K562 (cell line): ENCODE measurements around the gene ATE1. TPM values are rescaled to one million over a fixed set of nuclear protein-coding genes. Genes with fewer than 3 reads are reported as not detected.

Experiments
- ATF1 ChIP-seq, 2 experiments: fragments of 450-650 bp in 1 of 2; IDR thresholded peaks; 2 replicates each; pipeline ENCODE4 v1.6.1; 2016; ENCODE audit warnings: missing compliant biosample characterization in 1 of 2, missing genetic modification characterization in 1 of 2
- ELF1 ChIP-seq: fragments of 200-800 bp; sonication (Bioruptor generic); IDR thresholded peaks from 2 replicates; pipeline ENCODE4 v1.6.1; 2016; ENCODE audit warnings: missing genetic modification characterization, missing compliant biosample characterization
- HMGN3 ChIP-seq: IDR thresholded peaks from 2 replicates; pipeline ENCODE4 v1.6.1; 2011; ENCODE audit warnings: borderline replicate concordance, low read depth, mild to moderate bottlenecking, mixed read lengths, low read length; ENCODE audit not compliant: insufficient read length; ENCODE audit errors: extremely low read depth
- MGA ChIP-seq: fragments of 450-650 bp; IDR thresholded peaks from 2 replicates; pipeline ENCODE4 v1.6.1; 2016; ENCODE audit warnings: mild to moderate bottlenecking, moderate library complexity
- POLR2AphosphoS5 ChIP-seq: IDR thresholded peaks from 2 replicates; pipeline ENCODE4 v1.6.1; 2011; ENCODE audit warnings: mild to moderate bottlenecking, low read depth, low read length, moderate library complexity; ENCODE audit not compliant: control insufficient read depth, insufficient read depth
- SAP30 ChIP-seq: fragments of 200-600 bp; sonication (generic); IDR thresholded peaks from 2 replicates; pipeline ENCODE4 v1.6.1; 2012; ENCODE audit warnings: borderline replicate concordance, low read depth, mild to moderate bottlenecking, moderate library complexity, low read length, control low read depth, inconsistent platforms; ENCODE audit not compliant: insufficient read depth, poor library complexity, severe bottlenecking
- TAF1 ChIP-seq: IDR thresholded peaks from 2 replicates; pipeline ENCODE4 v1.6.1; 2011; ENCODE audit warnings: mild to moderate bottlenecking, low read length, moderate library complexity; ENCODE audit not compliant: insufficient read depth, control insufficient read depth, severe bottlenecking; ENCODE audit errors: extremely low read depth
- TEAD4 ChIP-seq, 2 experiments: sonication (generic) in 1 of 2; formaldehyde crosslinking in 1 of 2; IDR thresholded peaks; 2 replicates each; pipeline versions ENCODE4 v1.6.1 to v1.8.0; 2012 to 2022; ENCODE audit warnings: borderline replicate concordance in 1 of 2, inconsistent platforms in 1 of 2, low read length in 1 of 2, mild to moderate bottlenecking in 1 of 2, missing genetic modification reagents in 1 of 2
- VEZF1 ChIP-seq: fragments of 200-800 bp; sonication (Bioruptor generic); IDR thresholded peaks from 2 replicates; pipeline ENCODE4 v1.6.1; 2017; ENCODE audit warnings: missing genetic modification characterization, missing compliant biosample characterization
- polyA plus RNA-seq, 8 experiments: library from polyadenylated mRNA; depleted of rRNA in 4 of 8; stranded (reverse) in 5 of 8; unstranded in 3 of 8; fragments of >200 nt; fragmentation: Nextera tagmentation in 2 of 8; fragmentation: Illumina TruSeq in 1 of 8; extraction: Ambion mirVana in 2 of 8; extraction: Trizol in 1 of 8; gene quantifications; 2 replicates each; pipeline versions ENCODE4 v1.2.1 to v1.2.3, GENCODE V29; 2011 to 2014; ENCODE audit warnings: inconsistent platforms in 1 of 8, missing spikeins in 1 of 8
- total RNA-seq, 7 experiments: library from RNA; depleted of rRNA in 6 of 7; stranded (reverse); fragments of >200 nt in 6 of 7; fragmentation: Illumina TruSeq in 2 of 7; extraction: Trizol in 2 of 7; gene quantifications; 2 replicates each; pipeline versions ENCODE4 v1.2.1 to v1.2.3, GENCODE V29; 2011 to 2021; ENCODE audit warnings: low replicate concordance in 1 of 7

ATE1 gene
- total and polyA plus RNA-seq, 9 of the 15 experiments (the other 6 are each of a cell fraction or from before 2014, with no cell fraction given) = 3.0 to 14.2 (median 8.8) TPM

- TF ChIP-seq POLR2AphosphoS5 (0 out of 2 replicates have a peak, but pooled peaks have one; percentile 28), ELF1 (tag) (peak; percentile 35; the same call in 1 of the 2 replicates), HMGN3 (peak; percentile 60), VEZF1 (CRISPR knock-in tag) (peak; percentile 89), TAF1 (peak; percentile 64), ATF1 (CRISPR knock-in tag; IDR thresholded peaks at IDR 0.05) (no peak), ATF1 (tag; IDR thresholded peaks at IDR 0.05) (peak; percentile 49; the same call in 1 of the 2 replicates), TEAD4 (IDR thresholded peaks at IDR 0.05; ENCODE audit: low read length) (no peak), TEAD4 (CRISPR knock-in tag; IDR thresholded peaks at IDR 0.05; ENCODE audit: borderline replicate concordance) (no peak), SAP30 (peak; percentile 57), MGA (peak; percentile 64; the same call in 1 of the 2 replicates)
Observed at GRCh38 chr10:121974535-121975294, 46.9 kb upstream of the ATE1 start, which contains the start of gene NSMCE4A (continued).
